ENCODE results near the gene TTC7B. TPM values are rescaled to one million over a fixed set of nuclear protein-coding genes. Genes with fewer than 3 reads are reported as not detected.

The TTC7B gene
- total RNA-seq, 1 experiment from 2014 or later, result 70.6 TPM

DNA sequence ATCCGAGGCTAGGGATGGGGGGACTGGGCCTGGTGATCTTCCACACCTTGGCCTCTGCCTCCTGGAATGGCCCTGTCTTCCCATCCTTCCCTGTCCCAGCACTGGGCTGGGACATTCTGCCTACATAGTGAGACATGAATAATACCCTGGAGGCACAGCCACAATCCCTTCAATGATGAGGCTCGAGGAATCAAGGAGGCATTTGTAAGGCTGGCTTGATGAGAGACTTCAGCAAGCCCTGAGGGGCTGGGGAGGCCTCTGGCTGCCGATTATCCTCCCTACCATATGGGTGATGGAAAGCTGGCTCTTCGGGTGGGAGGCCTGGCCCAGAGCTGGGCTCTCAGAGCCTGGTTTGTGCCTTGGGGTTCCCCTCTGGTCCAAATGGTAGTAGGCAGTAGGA is 326.9 kb downstream of the TTC7B start:
- DNase-seq (ENCODE audit: low read depth, low spot score) (no peak), ATAC-seq (no peak)
- H3K27me3 ChIP-seq (ENCODE audit: insufficient read depth, low read length), result no peaks in the 10 kb centered on the region
- ChIA-PET POLR2A (no interaction called here), RAD21 (ENCODE audit: low non-redundant PET in 1 of 2, low total read pairs in 2 of 2, uncharacterized antibody in 2 of 2, unreplicated experiment in 2 of 2) (no interaction called here), CTCF (no interaction called here)
- H3K79me2 ChIP-seq (ENCODE audit: insufficient read depth, low read length), result no peaks in the 10 kb centered on the region
- H3K4me1 ChIP-seq (ENCODE audit: control insufficient read depth in 1 of 2, insufficient read depth in 2 of 2, low read length in 2 of 2), result 0 out of 4 replicates have a peak, but pooled peaks cover 0 to 4% of the 10 kb centered on the region in 2 experiments
- H3K27ac ChIP-seq (ENCODE audit: low read depth, low read length), result no peak overlapping the region
- TF ChIP-seq EZH2 (IDR thresholded peaks at IDR 0.05), result no peak
- TF ChIP-seq ZFX (IDR thresholded peaks at IDR 0.05), result no peak
- no peak for TF ChIP-seq ZNF274 (IDR thresholded peaks at IDR 0.05; ENCODE audit: low read depth, low read length)
- TF ChIP-seq, protein P1, sequence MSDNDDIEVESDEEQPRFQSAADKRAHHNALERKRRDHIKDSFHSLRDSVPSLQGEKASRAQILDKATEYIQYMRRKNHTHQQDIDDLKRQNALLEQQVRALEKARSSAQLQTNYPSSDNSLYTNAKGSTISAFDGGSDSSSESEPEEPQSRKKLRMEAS (IDR thresholded peaks at IDR 0.05), result no peak
- TF ChIP-seq, protein P2, sequence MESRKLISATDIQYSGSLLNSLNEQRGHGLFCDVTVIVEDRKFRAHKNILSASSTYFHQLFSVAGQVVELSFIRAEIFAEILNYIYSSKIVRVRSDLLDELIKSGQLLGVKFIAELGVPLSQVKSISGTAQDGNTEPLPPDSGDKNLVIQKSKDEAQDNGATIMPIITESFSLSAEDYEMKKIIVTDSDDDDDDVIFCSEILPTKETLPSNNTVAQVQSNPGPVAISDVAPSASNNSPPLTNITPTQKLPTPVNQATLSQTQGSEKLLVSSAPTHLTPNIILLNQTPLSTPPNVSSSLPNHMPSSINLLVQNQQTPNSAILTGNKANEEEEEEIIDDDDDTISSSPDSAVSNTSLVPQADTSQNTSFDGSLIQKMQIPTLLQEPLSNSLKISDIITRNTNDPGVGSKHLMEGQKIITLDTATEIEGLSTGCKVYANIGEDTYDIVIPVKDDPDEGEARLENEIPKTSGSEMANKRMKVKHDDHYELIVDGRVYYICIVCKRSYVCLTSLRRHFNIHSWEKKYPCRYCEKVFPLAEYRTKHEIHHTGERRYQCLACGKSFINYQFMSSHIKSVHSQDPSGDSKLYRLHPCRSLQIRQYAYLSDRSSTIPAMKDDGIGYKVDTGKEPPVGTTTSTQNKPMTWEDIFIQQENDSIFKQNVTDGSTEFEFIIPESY (IDR thresholded peaks at IDR 0.05; ENCODE audit: extremely low read depth, insufficient replicate concordance, low read length), result no peak
- TF ChIP-seq, protein P3, sequence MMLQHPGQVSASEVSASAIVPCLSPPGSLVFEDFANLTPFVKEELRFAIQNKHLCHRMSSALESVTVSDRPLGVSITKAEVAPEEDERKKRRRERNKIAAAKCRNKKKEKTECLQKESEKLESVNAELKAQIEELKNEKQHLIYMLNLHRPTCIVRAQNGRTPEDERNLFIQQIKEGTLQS (IDR thresholded peaks at IDR 0.05), result no peak
- TF ChIP-seq SIN3A (IDR thresholded peaks at IDR 0.05; ENCODE audit: low read depth), result no peak
- no peak for TF ChIP-seq ELF1 (IDR thresholded peaks at IDR 0.05; ENCODE audit: borderline replicate concordance, low read depth)
- no peak for TF ChIP-seq CBX3 (IDR thresholded peaks at IDR 0.05; ENCODE audit: low read depth)
- no peak for TF ChIP-seq RAD21 (IDR thresholded peaks at IDR 0.05; ENCODE audit: low read depth)
- no peak for TF ChIP-seq JUND (IDR thresholded peaks at IDR 0.05)
- no peak for TF ChIP-seq EGR1 (IDR thresholded peaks at IDR 0.05; ENCODE audit: low read depth)
- no peak for TF ChIP-seq SP1 (IDR thresholded peaks at IDR 0.05; ENCODE audit: low read depth)
- TF ChIP-seq, protein P4, sequence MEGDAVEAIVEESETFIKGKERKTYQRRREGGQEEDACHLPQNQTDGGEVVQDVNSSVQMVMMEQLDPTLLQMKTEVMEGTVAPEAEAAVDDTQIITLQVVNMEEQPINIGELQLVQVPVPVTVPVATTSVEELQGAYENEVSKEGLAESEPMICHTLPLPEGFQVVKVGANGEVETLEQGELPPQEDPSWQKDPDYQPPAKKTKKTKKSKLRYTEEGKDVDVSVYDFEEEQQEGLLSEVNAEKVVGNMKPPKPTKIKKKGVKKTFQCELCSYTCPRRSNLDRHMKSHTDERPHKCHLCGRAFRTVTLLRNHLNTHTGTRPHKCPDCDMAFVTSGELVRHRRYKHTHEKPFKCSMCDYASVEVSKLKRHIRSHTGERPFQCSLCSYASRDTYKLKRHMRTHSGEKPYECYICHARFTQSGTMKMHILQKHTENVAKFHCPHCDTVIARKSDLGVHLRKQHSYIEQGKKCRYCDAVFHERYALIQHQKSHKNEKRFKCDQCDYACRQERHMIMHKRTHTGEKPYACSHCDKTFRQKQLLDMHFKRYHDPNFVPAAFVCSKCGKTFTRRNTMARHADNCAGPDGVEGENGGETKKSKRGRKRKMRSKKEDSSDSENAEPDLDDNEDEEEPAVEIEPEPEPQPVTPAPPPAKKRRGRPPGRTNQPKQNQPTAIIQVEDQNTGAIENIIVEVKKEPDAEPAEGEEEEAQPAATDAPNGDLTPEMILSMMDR (IDR thresholded peaks at IDR 0.05 in 2 of 3, conservative IDR thresholded peaks at IDR 0.05 in 1 of 3; ENCODE audit: borderline replicate concordance in 1 of 3, insufficient read depth in 1 of 3, low read depth in 2 of 3, low read length in 2 of 3), result no peak
- TF ChIP-seq, protein P5, sequence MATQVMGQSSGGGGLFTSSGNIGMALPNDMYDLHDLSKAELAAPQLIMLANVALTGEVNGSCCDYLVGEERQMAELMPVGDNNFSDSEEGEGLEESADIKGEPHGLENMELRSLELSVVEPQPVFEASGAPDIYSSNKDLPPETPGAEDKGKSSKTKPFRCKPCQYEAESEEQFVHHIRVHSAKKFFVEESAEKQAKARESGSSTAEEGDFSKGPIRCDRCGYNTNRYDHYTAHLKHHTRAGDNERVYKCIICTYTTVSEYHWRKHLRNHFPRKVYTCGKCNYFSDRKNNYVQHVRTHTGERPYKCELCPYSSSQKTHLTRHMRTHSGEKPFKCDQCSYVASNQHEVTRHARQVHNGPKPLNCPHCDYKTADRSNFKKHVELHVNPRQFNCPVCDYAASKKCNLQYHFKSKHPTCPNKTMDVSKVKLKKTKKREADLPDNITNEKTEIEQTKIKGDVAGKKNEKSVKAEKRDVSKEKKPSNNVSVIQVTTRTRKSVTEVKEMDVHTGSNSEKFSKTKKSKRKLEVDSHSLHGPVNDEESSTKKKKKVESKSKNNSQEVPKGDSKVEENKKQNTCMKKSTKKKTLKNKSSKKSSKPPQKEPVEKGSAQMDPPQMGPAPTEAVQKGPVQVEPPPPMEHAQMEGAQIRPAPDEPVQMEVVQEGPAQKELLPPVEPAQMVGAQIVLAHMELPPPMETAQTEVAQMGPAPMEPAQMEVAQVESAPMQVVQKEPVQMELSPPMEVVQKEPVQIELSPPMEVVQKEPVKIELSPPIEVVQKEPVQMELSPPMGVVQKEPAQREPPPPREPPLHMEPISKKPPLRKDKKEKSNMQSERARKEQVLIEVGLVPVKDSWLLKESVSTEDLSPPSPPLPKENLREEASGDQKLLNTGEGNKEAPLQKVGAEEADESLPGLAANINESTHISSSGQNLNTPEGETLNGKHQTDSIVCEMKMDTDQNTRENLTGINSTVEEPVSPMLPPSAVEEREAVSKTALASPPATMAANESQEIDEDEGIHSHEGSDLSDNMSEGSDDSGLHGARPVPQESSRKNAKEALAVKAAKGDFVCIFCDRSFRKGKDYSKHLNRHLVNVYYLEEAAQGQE (IDR thresholded peaks at IDR 0.05; ENCODE audit: low read depth), result no peak
- no peak overlapping the region for H3K9ac ChIP-seq (ENCODE audit: low read length)
- no peak overlapping the region for H3K4me3 ChIP-seq (replicated peaks in 1 of 2; ENCODE audit: low read depth in 1 of 2, low read length in 2 of 2)
- H3K9me3 ChIP-seq (ENCODE audit: control insufficient read depth in 1 of 2, insufficient read depth in 1 of 2, low read depth in 1 of 2, low read length in 2 of 2), result no peaks in the 10 kb centered on the region
- no peaks in the 10 kb centered on the region for H3K9me2 ChIP-seq (ENCODE audit: insufficient read depth)
- H2AFZ ChIP-seq (ENCODE audit: low read depth, low read length, poor library complexity, severe bottlenecking), result no peak overlapping the region
- no peak overlapping the region for H3K4me2 ChIP-seq (ENCODE audit: low read length)
- BruUV-seq (replicated peaks), result no TSS peak
- intact Hi-C loops (cut with micrococcal nuclease), result no loop called here
- H4K20me1 ChIP-seq (ENCODE audit: insufficient read depth), result no peaks in the 10 kb centered on the region
- H3K36me3 ChIP-seq (ENCODE audit: control insufficient read depth in 1 of 2, insufficient read depth in 2 of 2, low read length in 2 of 2), result no peaks in the 10 kb centered on the region
